HCT116 (cell line): Measurements from ENCODE around the gene RET. TPM values are rescaled to one million over a fixed set of nuclear protein-coding genes. Genes with fewer than 3 reads are reported as not detected.
A peak's percentile ranks its signal among the peaks of the same experiment; 100 is the strongest.

Experiments used
- ATAC-seq: fragments of 200-7000 bp; cut with Tn5 transposase; 2 replicates; pipeline ENCODE4 v1.9.1; 2020; ENCODE audit warnings: mild to moderate bottlenecking, moderate library complexity
- BruUV-seq: library from RNA; stranded (reverse); fragments of 400-500 nt; replicated peaks from 2 replicates; lab custom pipeline; 2021; lab: Mats Ljungman, UMichigan
- CTCF ChIA-PET: fragments of 300-600 bp; sonication (Branson Sonifier 250); formaldehyde crosslinking; loops from one replicate; lab custom pipeline; 2021; ENCODE audit warnings: antibody characterized with exemption; lab: Charles Lee
- POLR2A ChIA-PET: fragments of 300-600, 350-600 bp; sonication (Branson Sonifier 250); formaldehyde crosslinking; loops from one replicate; lab custom pipeline; 2021; ENCODE audit warnings: antibody characterized with exemption; lab: Charles Lee
- RAD21 ChIA-PET, 2 experiments: fragments of 300-600 bp; sonication (Branson Sonifier 250); formaldehyde crosslinking; loops; one replicate each; lab custom pipeline; 2023; ENCODE audit warnings: low total read pairs in 2 of 2; ENCODE audit not compliant: uncharacterized antibody in 2 of 2, unreplicated experiment in 2 of 2, low non-redundant PET in 1 of 2; lab: Charles Lee
- DNase-seq: peaks from one replicate; pipeline ENCODE4 v3.0.0-alpha.2; 2010; ENCODE audit warnings: low read depth, low spot score
- H2AFZ ChIP-seq: fragments of 200-600 bp; shearing (Covaris generic), sonication (generic); 2 replicates; pipeline ENCODE4 v1.6.1; 2017; ENCODE audit warnings: low read depth, mixed run types, mixed read lengths, antibody characterized with exemption, low read length; ENCODE audit not compliant: poor library complexity, severe bottlenecking
- H3K27ac ChIP-seq: 2 replicates; pipeline ENCODE4 v1.5.1; 2012; ENCODE audit warnings: low read depth, low read length
- H3K27me3 ChIP-seq: fragments of 200-600 bp; sonication (generic); 2 replicates; pipeline ENCODE4 v1.6.1; 2016; ENCODE audit warnings: mixed run types, low read length, mixed read lengths; ENCODE audit not compliant: insufficient read depth
- H3K36me3 ChIP-seq, 2 experiments: fragments of 200-500 bp in 1 of 2; fragments of 200-600 bp in 1 of 2; sonication (Bioruptor generic) in 1 of 2; sonication (generic) in 1 of 2; 2 replicates each; pipeline versions ENCODE4 v1.5.1 to v1.6.1; 2014 to 2016; ENCODE audit warnings: low read length in 2 of 2, inconsistent platforms in 1 of 2, mixed read lengths in 1 of 2, mixed run types in 1 of 2; ENCODE audit not compliant: insufficient read depth in 2 of 2, control insufficient read depth in 1 of 2
- H3K4me1 ChIP-seq, 2 experiments: fragments of 200-600 bp in 1 of 2; sonication (generic) in 1 of 2; 2 replicates each; pipeline versions ENCODE4 v1.5.1 to v1.6.1; 2012 to 2017; ENCODE audit warnings: low read length in 2 of 2, inconsistent platforms in 1 of 2, mild to moderate bottlenecking in 1 of 2, mixed read lengths in 1 of 2, mixed run types in 1 of 2, moderate library complexity in 1 of 2; ENCODE audit not compliant: insufficient read depth in 2 of 2, control insufficient read depth in 1 of 2
- H3K4me2 ChIP-seq: fragments of 200-600 bp; sonication (generic); 2 replicates; pipeline ENCODE4 v1.6.1; 2017; ENCODE audit warnings: mixed run types, low read length, mixed read lengths
- H3K4me3 ChIP-seq, 2 experiments: fragments of 200-600 bp in 1 of 2; sonication (generic) in 1 of 2; replicated peaks in 1 of 2; 2 replicates each; pipeline ENCODE4 v1.5.1; 2011 to 2016; ENCODE audit warnings: low read length in 2 of 2, control low read depth in 1 of 2, low read depth in 1 of 2, mild to moderate bottlenecking in 1 of 2, mixed read lengths in 1 of 2, mixed run types in 1 of 2
- H3K79me2 ChIP-seq: fragments of 200-600 bp; sonication (generic); 2 replicates; pipeline ENCODE4 v1.6.1; 2017; ENCODE audit warnings: mild to moderate bottlenecking, mixed run types, low read length, moderate library complexity, mixed read lengths; ENCODE audit not compliant: insufficient read depth
- H3K9ac ChIP-seq: fragments of 200-600 bp; sonication (generic); 2 replicates; pipeline ENCODE4 v1.6.1; 2016; ENCODE audit warnings: low read length, mixed read lengths
- H3K9me2 ChIP-seq: fragments of 200-600 bp; sonication (generic), shearing (Covaris generic); 2 replicates; pipeline ENCODE4 v1.6.1; 2017; ENCODE audit warnings: mixed run types, mild to moderate bottlenecking, moderate library complexity; ENCODE audit not compliant: insufficient read depth
- H3K9me3 ChIP-seq, 2 experiments: fragments of 200-500 bp in 1 of 2; fragments of 200-600 bp in 1 of 2; sonication (Bioruptor generic) in 1 of 2; sonication (generic) in 1 of 2; 2 replicates each; pipeline ENCODE4 v1.6.1; 2014 to 2017; ENCODE audit warnings: low read length in 2 of 2, mixed read lengths in 2 of 2, inconsistent platforms in 1 of 2, low read depth in 1 of 2, mild to moderate bottlenecking in 1 of 2, mixed run types in 1 of 2, moderate library complexity in 1 of 2; ENCODE audit not compliant: control insufficient read depth in 1 of 2, insufficient read depth in 1 of 2
- H4K20me1 ChIP-seq: fragments of 200-600 bp; sonication (generic), shearing (Covaris generic); 2 replicates; pipeline ENCODE4 v1.6.1; 2017; ENCODE audit warnings: mixed run types, mild to moderate bottlenecking, moderate library complexity; ENCODE audit not compliant: insufficient read depth
- EGR1 ChIP-seq: IDR thresholded peaks from 2 replicates; pipeline ENCODE4 v1.6.1; 2012; ENCODE audit warnings: low read depth
- FOSL1 ChIP-seq: IDR thresholded peaks from 2 replicates; pipeline ENCODE4 v1.6.1; 2012; ENCODE audit warnings: low read depth
- RAD21 ChIP-seq: IDR thresholded peaks from 2 replicates; pipeline ENCODE4 v1.6.1; 2012; ENCODE audit warnings: low read depth, mild to moderate bottlenecking
- SRF ChIP-seq: IDR thresholded peaks from 2 replicates; pipeline ENCODE4 v1.6.1; 2012; ENCODE audit warnings: low read depth
- TCF7L2 ChIP-seq: IDR thresholded peaks from 2 replicates; pipeline ENCODE4 v1.7.0; 2011; ENCODE audit warnings: borderline replicate concordance, inconsistent platforms; ENCODE audit not compliant: insufficient read depth, insufficient read length; ENCODE audit errors: extremely low read depth
- intact Hi-C: fragments of 100-400 bp; cut with micrococcal nuclease; formaldehyde crosslinking; loops from 2 replicates; pipeline ENCODE4 v1.10.0; 2022
- total RNA-seq: library from RNA; stranded (reverse); gene quantifications from one replicate; pipeline ENCODE4 v1.2.1, GENCODE V29; 2021; ENCODE audit not compliant: unreplicated experiment
- TF ChIP-seq, protein P1 (sequence below), 3 experiments: fragments of 200-600 bp in 1 of 3; sonication (generic) in 1 of 3; IDR thresholded peaks in 2 of 3; conservative IDR thresholded peaks in 1 of 3; 2 replicates each; pipeline ENCODE4 v1.5.1; 2012 to 2017; ENCODE audit warnings: low read depth in 2 of 3, low read length in 2 of 3, antibody characterized with exemption in 1 of 3, borderline replicate concordance in 1 of 3, control low read depth in 1 of 3, mild to moderate bottlenecking in 1 of 3, mixed read lengths in 1 of 3, mixed run types in 1 of 3, moderate library complexity in 1 of 3; ENCODE audit not compliant: insufficient read depth in 1 of 3
- TF ChIP-seq, protein P2 (sequence below): IDR thresholded peaks from 2 replicates; pipeline ENCODE4 v1.6.1; 2012
- TF ChIP-seq, protein P3 (sequence below): IDR thresholded peaks from 2 replicates; pipeline ENCODE4 v1.6.1; 2011; ENCODE audit warnings: mild to moderate bottlenecking, low read length, moderate library complexity; ENCODE audit not compliant: insufficient replicate concordance; ENCODE audit errors: extremely low read depth

RET gene
- total RNA-seq, 1 experiment from 2014 or later, result 5.9 TPM

DNA sequence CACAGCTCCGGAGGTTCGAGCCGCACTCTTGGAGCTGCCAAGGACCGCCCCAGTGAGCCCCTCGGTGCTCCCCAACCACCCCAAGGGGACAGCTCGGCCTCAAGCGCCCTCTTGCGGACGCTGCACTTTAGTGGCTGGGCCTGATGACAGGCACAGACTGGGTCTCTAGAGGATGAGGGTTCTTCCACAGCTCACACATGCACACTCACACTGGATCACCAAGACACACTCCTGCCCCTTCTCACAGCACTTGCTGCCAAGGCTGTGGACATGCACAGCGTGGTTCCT is 2.1 kb downstream of the RET start:
- H3K27me3 ChIP-seq, result no peaks in the 10 kb centered on the region
- no peaks in the 10 kb centered on the region for H3K36me3 ChIP-seq
- no peak overlapping the region for H3K9ac ChIP-seq
- no TSS peak for BruUV-seq
- H4K20me1 ChIP-seq, result no peaks in the 10 kb centered on the region
- TF ChIP-seq, protein P1, sequence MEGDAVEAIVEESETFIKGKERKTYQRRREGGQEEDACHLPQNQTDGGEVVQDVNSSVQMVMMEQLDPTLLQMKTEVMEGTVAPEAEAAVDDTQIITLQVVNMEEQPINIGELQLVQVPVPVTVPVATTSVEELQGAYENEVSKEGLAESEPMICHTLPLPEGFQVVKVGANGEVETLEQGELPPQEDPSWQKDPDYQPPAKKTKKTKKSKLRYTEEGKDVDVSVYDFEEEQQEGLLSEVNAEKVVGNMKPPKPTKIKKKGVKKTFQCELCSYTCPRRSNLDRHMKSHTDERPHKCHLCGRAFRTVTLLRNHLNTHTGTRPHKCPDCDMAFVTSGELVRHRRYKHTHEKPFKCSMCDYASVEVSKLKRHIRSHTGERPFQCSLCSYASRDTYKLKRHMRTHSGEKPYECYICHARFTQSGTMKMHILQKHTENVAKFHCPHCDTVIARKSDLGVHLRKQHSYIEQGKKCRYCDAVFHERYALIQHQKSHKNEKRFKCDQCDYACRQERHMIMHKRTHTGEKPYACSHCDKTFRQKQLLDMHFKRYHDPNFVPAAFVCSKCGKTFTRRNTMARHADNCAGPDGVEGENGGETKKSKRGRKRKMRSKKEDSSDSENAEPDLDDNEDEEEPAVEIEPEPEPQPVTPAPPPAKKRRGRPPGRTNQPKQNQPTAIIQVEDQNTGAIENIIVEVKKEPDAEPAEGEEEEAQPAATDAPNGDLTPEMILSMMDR (IDR thresholded peaks at IDR 0.05 in 2 of 3, conservative IDR thresholded peaks at IDR 0.05 in 1 of 3; ENCODE audit: borderline replicate concordance in 1 of 3, insufficient read depth in 1 of 3, low read depth in 2 of 3, low read length in 2 of 3), result peak; percentile 57 to 84 (median 80); a peak in 5 of 6 replicates
- TF ChIP-seq RAD21 (peak; percentile 74), FOSL1 (no peak)
- no peak overlapping the region for H3K4me3 ChIP-seq
- no peak overlapping the region for H3K4me2 ChIP-seq
- RAD21 ChIA-PET, result interaction anchor here (0.7 to 1.2 kb wide), 2 partner anchors 210 to 212 kb away, joined by 3 read pairs; no protein-coding TSS in a partner anchor
- no peaks in the 10 kb centered on the region for H3K79me2 ChIP-seq
- no peak overlapping the region for H2AFZ ChIP-seq
- POLR2A ChIA-PET, result no interaction called here
- no peaks in the 10 kb centered on the region for H3K9me2 ChIP-seq
- H3K27ac ChIP-seq, result no peak overlapping the region
- no peaks in the 10 kb centered on the region for H3K9me3 ChIP-seq
- ATAC-seq, result peak; percentile 42
- no peak for DNase-seq
- intact Hi-C loops, result loop anchor here (1.0 to 2.0 kb wide), 2 partner anchors 26 to 213 kb away; no protein-coding TSS in a partner anchor
- CTCF ChIA-PET, result interaction anchor here (1.0 to 1.5 kb wide), 5 partner anchors 14 to 325 kb away, joined by 3 to 7 read pairs (median 4); no protein-coding TSS in a partner anchor
- H3K4me1 ChIP-seq, result peaks cover 12 to 19% of the 10 kb centered on the region in 2 experiments; a peak in 2 of 4 replicates

DNA sequence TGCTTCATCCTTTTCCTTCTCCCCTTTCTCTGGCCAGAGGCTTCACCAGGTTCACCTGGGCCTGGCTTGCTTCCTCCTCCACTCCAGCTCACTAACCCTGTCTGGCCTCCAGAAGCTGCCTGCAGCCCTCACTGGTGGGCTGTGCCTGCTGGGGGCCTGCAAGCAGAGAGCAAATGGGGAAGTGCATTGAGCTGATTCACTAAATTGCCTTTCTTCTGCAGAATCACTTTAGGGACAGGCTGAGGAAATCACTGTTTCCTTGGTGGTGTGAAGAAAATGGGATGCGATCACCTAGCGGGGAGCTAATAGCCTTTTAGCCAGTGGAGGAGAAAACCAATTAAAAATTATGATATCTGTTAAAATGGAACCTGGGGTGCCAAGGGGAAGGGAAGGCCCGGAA is 3.0 kb downstream of the RET start:
- no peaks in the 10 kb centered on the region for H3K79me2 ChIP-seq
- no peaks in the 10 kb centered on the region for H3K36me3 ChIP-seq
- H2AFZ ChIP-seq, result no peak overlapping the region
- H3K4me2 ChIP-seq, result no peak overlapping the region
- H3K9me3 ChIP-seq, result no peaks in the 10 kb centered on the region
- no peak overlapping the region for H3K27ac ChIP-seq
- CTCF ChIA-PET, result interaction anchor here (0.6 to 1.5 kb wide), 2 partner anchors 213 to 326 kb away, joined by 3 to 5 read pairs; no protein-coding TSS in a partner anchor
- no peaks in the 10 kb centered on the region for H3K27me3 ChIP-seq
- POLR2A ChIA-PET, result no interaction called here
- ATAC-seq, result no peak
- intact Hi-C loops, result loop anchor here (1.0 to 2.0 kb wide), 2 partner anchors 25 to 214 kb away; no protein-coding TSS in a partner anchor
- TF ChIP-seq, protein P2, sequence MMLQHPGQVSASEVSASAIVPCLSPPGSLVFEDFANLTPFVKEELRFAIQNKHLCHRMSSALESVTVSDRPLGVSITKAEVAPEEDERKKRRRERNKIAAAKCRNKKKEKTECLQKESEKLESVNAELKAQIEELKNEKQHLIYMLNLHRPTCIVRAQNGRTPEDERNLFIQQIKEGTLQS, result no peak
- no peak for TF ChIP-seq SRF
- TF ChIP-seq EGR1, result no peak
- no peak for TF ChIP-seq TCF7L2
- TF ChIP-seq, protein P3, sequence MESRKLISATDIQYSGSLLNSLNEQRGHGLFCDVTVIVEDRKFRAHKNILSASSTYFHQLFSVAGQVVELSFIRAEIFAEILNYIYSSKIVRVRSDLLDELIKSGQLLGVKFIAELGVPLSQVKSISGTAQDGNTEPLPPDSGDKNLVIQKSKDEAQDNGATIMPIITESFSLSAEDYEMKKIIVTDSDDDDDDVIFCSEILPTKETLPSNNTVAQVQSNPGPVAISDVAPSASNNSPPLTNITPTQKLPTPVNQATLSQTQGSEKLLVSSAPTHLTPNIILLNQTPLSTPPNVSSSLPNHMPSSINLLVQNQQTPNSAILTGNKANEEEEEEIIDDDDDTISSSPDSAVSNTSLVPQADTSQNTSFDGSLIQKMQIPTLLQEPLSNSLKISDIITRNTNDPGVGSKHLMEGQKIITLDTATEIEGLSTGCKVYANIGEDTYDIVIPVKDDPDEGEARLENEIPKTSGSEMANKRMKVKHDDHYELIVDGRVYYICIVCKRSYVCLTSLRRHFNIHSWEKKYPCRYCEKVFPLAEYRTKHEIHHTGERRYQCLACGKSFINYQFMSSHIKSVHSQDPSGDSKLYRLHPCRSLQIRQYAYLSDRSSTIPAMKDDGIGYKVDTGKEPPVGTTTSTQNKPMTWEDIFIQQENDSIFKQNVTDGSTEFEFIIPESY, result no peak
- TF ChIP-seq, all 23 proteins: peak for 0
- BruUV-seq, result no TSS peak
- DNase-seq, result no peak
- Histone ChIP-seq H3K4me3 (no peak overlapping the region), H3K9ac (no peak overlapping the region), H3K4me1 (peaks cover 12 to 19% of the 10 kb centered on the region in 2 experiments; a peak in 2 of 4 replicates), H3K9me2 (no peaks in the 10 kb centered on the region), H4K20me1 (no peaks in the 10 kb centered on the region)
- RAD21 ChIA-PET, result no interaction called here
